HCT116 (cell line): ENCODE data around the gene LZTR1. TPM values are rescaled to one million over a fixed set of nuclear protein-coding genes. Genes with fewer than 3 reads are reported as not detected.

Source experiments
- ATAC-seq: fragments of 200-7000 bp; cut with Tn5 transposase; 2 replicates; pipeline ENCODE4 v1.9.1; 2020; ENCODE audit warnings: mild to moderate bottlenecking, moderate library complexity
- BruUV-seq: library from RNA; stranded (reverse); fragments of 400-500 nt; replicated peaks from 2 replicates; lab custom pipeline; 2021; lab: Mats Ljungman, UMichigan
- CTCF ChIA-PET: fragments of 300-600 bp; sonication (Branson Sonifier 250); formaldehyde crosslinking; loops from one replicate; lab custom pipeline; 2021; ENCODE audit warnings: antibody characterized with exemption; lab: Charles Lee
- POLR2A ChIA-PET: fragments of 300-600, 350-600 bp; sonication (Branson Sonifier 250); formaldehyde crosslinking; loops from one replicate; lab custom pipeline; 2021; ENCODE audit warnings: antibody characterized with exemption; lab: Charles Lee
- RAD21 ChIA-PET, 2 experiments: fragments of 300-600 bp; sonication (Branson Sonifier 250); formaldehyde crosslinking; loops; one replicate each; lab custom pipeline; 2023; ENCODE audit warnings: low total read pairs in 2 of 2; ENCODE audit not compliant: uncharacterized antibody in 2 of 2, unreplicated experiment in 2 of 2, low non-redundant PET in 1 of 2; lab: Charles Lee
- DNase-seq: peaks from one replicate; pipeline ENCODE4 v3.0.0-alpha.2; 2010; ENCODE audit warnings: low read depth, low spot score
- H2AFZ ChIP-seq: fragments of 200-600 bp; shearing (Covaris generic), sonication (generic); 2 replicates; pipeline ENCODE4 v1.6.1; 2017; ENCODE audit warnings: low read depth, mixed run types, mixed read lengths, antibody characterized with exemption, low read length; ENCODE audit not compliant: poor library complexity, severe bottlenecking
- H3K27ac ChIP-seq: 2 replicates; pipeline ENCODE4 v1.5.1; 2012; ENCODE audit warnings: low read depth, low read length
- H3K27me3 ChIP-seq: fragments of 200-600 bp; sonication (generic); 2 replicates; pipeline ENCODE4 v1.6.1; 2016; ENCODE audit warnings: mixed run types, low read length, mixed read lengths; ENCODE audit not compliant: insufficient read depth
- H3K36me3 ChIP-seq, 2 experiments: fragments of 200-500 bp in 1 of 2; fragments of 200-600 bp in 1 of 2; sonication (Bioruptor generic) in 1 of 2; sonication (generic) in 1 of 2; 2 replicates each; pipeline versions ENCODE4 v1.5.1 to v1.6.1; 2014 to 2016; ENCODE audit warnings: low read length in 2 of 2, inconsistent platforms in 1 of 2, mixed read lengths in 1 of 2, mixed run types in 1 of 2; ENCODE audit not compliant: insufficient read depth in 2 of 2, control insufficient read depth in 1 of 2
- H3K4me1 ChIP-seq, 2 experiments: fragments of 200-600 bp in 1 of 2; sonication (generic) in 1 of 2; 2 replicates each; pipeline versions ENCODE4 v1.5.1 to v1.6.1; 2012 to 2017; ENCODE audit warnings: low read length in 2 of 2, inconsistent platforms in 1 of 2, mild to moderate bottlenecking in 1 of 2, mixed read lengths in 1 of 2, mixed run types in 1 of 2, moderate library complexity in 1 of 2; ENCODE audit not compliant: insufficient read depth in 2 of 2, control insufficient read depth in 1 of 2
- H3K4me2 ChIP-seq: fragments of 200-600 bp; sonication (generic); 2 replicates; pipeline ENCODE4 v1.6.1; 2017; ENCODE audit warnings: mixed run types, low read length, mixed read lengths
- H3K4me3 ChIP-seq, 2 experiments: fragments of 200-600 bp in 1 of 2; sonication (generic) in 1 of 2; replicated peaks in 1 of 2; 2 replicates each; pipeline ENCODE4 v1.5.1; 2011 to 2016; ENCODE audit warnings: low read length in 2 of 2, control low read depth in 1 of 2, low read depth in 1 of 2, mild to moderate bottlenecking in 1 of 2, mixed read lengths in 1 of 2, mixed run types in 1 of 2
- H3K79me2 ChIP-seq: fragments of 200-600 bp; sonication (generic); 2 replicates; pipeline ENCODE4 v1.6.1; 2017; ENCODE audit warnings: mild to moderate bottlenecking, mixed run types, low read length, moderate library complexity, mixed read lengths; ENCODE audit not compliant: insufficient read depth
- H3K9ac ChIP-seq: fragments of 200-600 bp; sonication (generic); 2 replicates; pipeline ENCODE4 v1.6.1; 2016; ENCODE audit warnings: low read length, mixed read lengths
- H3K9me2 ChIP-seq: fragments of 200-600 bp; sonication (generic), shearing (Covaris generic); 2 replicates; pipeline ENCODE4 v1.6.1; 2017; ENCODE audit warnings: mixed run types, mild to moderate bottlenecking, moderate library complexity; ENCODE audit not compliant: insufficient read depth
- H3K9me3 ChIP-seq, 2 experiments: fragments of 200-500 bp in 1 of 2; fragments of 200-600 bp in 1 of 2; sonication (Bioruptor generic) in 1 of 2; sonication (generic) in 1 of 2; 2 replicates each; pipeline ENCODE4 v1.6.1; 2014 to 2017; ENCODE audit warnings: low read length in 2 of 2, mixed read lengths in 2 of 2, inconsistent platforms in 1 of 2, low read depth in 1 of 2, mild to moderate bottlenecking in 1 of 2, mixed run types in 1 of 2, moderate library complexity in 1 of 2; ENCODE audit not compliant: control insufficient read depth in 1 of 2, insufficient read depth in 1 of 2
- H4K20me1 ChIP-seq: fragments of 200-600 bp; sonication (generic), shearing (Covaris generic); 2 replicates; pipeline ENCODE4 v1.6.1; 2017; ENCODE audit warnings: mixed run types, mild to moderate bottlenecking, moderate library complexity; ENCODE audit not compliant: insufficient read depth
- CBX3 ChIP-seq: IDR thresholded peaks from 2 replicates; pipeline ENCODE4 v1.6.1; 2012; ENCODE audit warnings: low read depth
- EGR1 ChIP-seq: IDR thresholded peaks from 2 replicates; pipeline ENCODE4 v1.6.1; 2012; ENCODE audit warnings: low read depth
- EZH2 ChIP-seq: fragments of 200-600 bp; sonication (generic); IDR thresholded peaks from 2 replicates; pipeline ENCODE4 v1.6.1; 2017; ENCODE audit warnings: antibody characterized with exemption, mixed run types
- EZH2phosphoT487 ChIP-seq: fragments of 200-600 bp; IDR thresholded peaks from 2 replicates; pipeline ENCODE4 v1.6.1; 2018; ENCODE audit warnings: antibody characterized with exemption, borderline replicate concordance
- FOSL1 ChIP-seq: IDR thresholded peaks from 2 replicates; pipeline ENCODE4 v1.6.1; 2012; ENCODE audit warnings: low read depth
- POLR2AphosphoS5 ChIP-seq: IDR thresholded peaks from 2 replicates; pipeline ENCODE4 v1.6.1; 2011; ENCODE audit warnings: mild to moderate bottlenecking, low read depth, low read length, moderate library complexity
- RAD21 ChIP-seq: IDR thresholded peaks from 2 replicates; pipeline ENCODE4 v1.6.1; 2012; ENCODE audit warnings: low read depth, mild to moderate bottlenecking
- SP1 ChIP-seq: IDR thresholded peaks from 2 replicates; pipeline ENCODE4 v1.6.1; 2012; ENCODE audit warnings: low read depth
- SRF ChIP-seq: IDR thresholded peaks from 2 replicates; pipeline ENCODE4 v1.6.1; 2012; ENCODE audit warnings: low read depth
- YY1 ChIP-seq: IDR thresholded peaks from 2 replicates; pipeline ENCODE4 v1.6.1; 2011; ENCODE audit warnings: low read length, low read depth, moderate library complexity, mild to moderate bottlenecking; ENCODE audit not compliant: insufficient replicate concordance; ENCODE audit errors: extremely low read depth
- ZFX ChIP-seq: fragments of 450-650 bp; IDR thresholded peaks from 2 replicates; pipeline ENCODE4 v1.6.1; 2017
- intact Hi-C: fragments of 100-400 bp; cut with micrococcal nuclease; formaldehyde crosslinking; loops from 2 replicates; pipeline ENCODE4 v1.10.0; 2022
- total RNA-seq: library from RNA; stranded (reverse); gene quantifications from one replicate; pipeline ENCODE4 v1.2.1, GENCODE V29; 2021; ENCODE audit not compliant: unreplicated experiment
- TF ChIP-seq, protein P1 (sequence below): IDR thresholded peaks from 2 replicates; pipeline ENCODE4 v1.6.1; 2012
- TF ChIP-seq, protein P2 (sequence below): IDR thresholded peaks from 2 replicates; pipeline ENCODE4 v1.6.1; 2012
- TF ChIP-seq, protein P3 (sequence below): IDR thresholded peaks from 2 replicates; pipeline ENCODE4 v1.6.1; 2011; ENCODE audit warnings: mild to moderate bottlenecking, low read length, moderate library complexity; ENCODE audit not compliant: insufficient replicate concordance; ENCODE audit errors: extremely low read depth

LZTR1 gene
- total RNA-seq, 1 experiment from 2014 or later: 56.5 TPM

DNA sequence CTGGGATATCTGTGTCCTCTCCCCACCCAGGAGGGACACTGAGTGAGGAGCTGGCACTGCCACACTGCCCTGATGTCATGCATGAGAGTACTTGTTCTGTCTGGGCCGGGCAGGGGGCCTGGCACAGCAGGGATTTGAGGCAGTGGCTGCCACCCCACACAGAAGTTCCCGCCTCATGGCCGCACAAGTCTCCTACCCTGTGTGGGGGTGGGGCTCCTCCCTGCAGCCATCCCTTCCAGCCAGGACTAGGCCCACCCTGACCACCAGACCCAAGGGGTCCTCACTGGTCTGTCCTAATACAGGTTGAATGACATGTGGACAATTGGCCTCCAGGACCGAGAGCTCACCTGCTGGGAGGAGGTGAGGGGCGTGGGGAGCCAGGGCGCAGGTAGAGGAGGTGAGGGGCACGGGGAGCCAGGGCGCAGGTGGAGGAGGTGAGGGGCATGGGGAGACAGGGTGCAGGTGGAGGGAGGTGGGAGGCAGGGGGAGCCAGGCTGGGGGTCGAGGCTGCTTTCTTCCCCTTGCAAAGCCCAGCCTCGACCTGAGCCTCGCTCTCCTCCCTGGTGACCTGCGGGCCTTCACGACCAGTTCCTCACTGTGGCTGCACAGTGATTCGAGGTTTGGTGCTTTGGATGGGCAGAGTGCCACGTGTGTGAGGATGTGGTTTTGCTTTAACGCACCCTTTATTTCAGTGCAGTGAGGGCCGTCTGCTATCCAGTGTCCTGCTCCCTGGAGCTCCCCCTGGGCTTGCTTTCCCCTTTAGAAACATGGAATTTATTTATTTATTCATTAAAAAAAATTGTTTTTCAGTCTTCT, 7.4 kb downstream of the LZTR1 start:
- TF ChIP-seq EGR1 (no peak), EZH2phosphoT487 (no peak), SP1 (no peak), EZH2 (no peak), FOSL1 (no peak), ZFX (no peak), POLR2AphosphoS5 (no peak), RAD21 (no peak), YY1 (no peak), SRF (no peak), CBX3 (no peak)
- TF ChIP-seq, protein P1, sequence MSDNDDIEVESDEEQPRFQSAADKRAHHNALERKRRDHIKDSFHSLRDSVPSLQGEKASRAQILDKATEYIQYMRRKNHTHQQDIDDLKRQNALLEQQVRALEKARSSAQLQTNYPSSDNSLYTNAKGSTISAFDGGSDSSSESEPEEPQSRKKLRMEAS: no peak
- TF ChIP-seq, protein P2, sequence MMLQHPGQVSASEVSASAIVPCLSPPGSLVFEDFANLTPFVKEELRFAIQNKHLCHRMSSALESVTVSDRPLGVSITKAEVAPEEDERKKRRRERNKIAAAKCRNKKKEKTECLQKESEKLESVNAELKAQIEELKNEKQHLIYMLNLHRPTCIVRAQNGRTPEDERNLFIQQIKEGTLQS: no peak
- TF ChIP-seq, protein P3, sequence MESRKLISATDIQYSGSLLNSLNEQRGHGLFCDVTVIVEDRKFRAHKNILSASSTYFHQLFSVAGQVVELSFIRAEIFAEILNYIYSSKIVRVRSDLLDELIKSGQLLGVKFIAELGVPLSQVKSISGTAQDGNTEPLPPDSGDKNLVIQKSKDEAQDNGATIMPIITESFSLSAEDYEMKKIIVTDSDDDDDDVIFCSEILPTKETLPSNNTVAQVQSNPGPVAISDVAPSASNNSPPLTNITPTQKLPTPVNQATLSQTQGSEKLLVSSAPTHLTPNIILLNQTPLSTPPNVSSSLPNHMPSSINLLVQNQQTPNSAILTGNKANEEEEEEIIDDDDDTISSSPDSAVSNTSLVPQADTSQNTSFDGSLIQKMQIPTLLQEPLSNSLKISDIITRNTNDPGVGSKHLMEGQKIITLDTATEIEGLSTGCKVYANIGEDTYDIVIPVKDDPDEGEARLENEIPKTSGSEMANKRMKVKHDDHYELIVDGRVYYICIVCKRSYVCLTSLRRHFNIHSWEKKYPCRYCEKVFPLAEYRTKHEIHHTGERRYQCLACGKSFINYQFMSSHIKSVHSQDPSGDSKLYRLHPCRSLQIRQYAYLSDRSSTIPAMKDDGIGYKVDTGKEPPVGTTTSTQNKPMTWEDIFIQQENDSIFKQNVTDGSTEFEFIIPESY: no peak
- no peaks in the 10 kb centered on the region for H3K9me2 ChIP-seq
- no peak overlapping the region for H3K9ac ChIP-seq
- DNase-seq: no peak
- no peaks in the 10 kb centered on the region for H3K79me2 ChIP-seq
- intact Hi-C loops: no loop called here
- ATAC-seq: no peak
- no peaks in the 10 kb centered on the region for H4K20me1 ChIP-seq
- ChIA-PET POLR2A (no interaction called here), CTCF (no interaction called here), RAD21 (no interaction called here)
- H3K27me3 ChIP-seq: no peaks in the 10 kb centered on the region
- H3K9me3 ChIP-seq: no peaks in the 10 kb centered on the region
- no peak overlapping the region for H3K4me2 ChIP-seq
- H3K4me3 ChIP-seq: no peak overlapping the region
- BruUV-seq: no TSS peak
- no peak overlapping the region for H2AFZ ChIP-seq
- H3K27ac ChIP-seq: no peak overlapping the region
- peaks cover 7 to 15% of the 10 kb centered on the region in 2 experiments; a peak in 2 of 4 replicates for H3K36me3 ChIP-seq
- no peaks in the 10 kb centered on the region for H3K4me1 ChIP-seq
